H1 (cell line): ENCODE results near the gene CFAP221. TPM values are rescaled to one million over a fixed set of nuclear protein-coding genes. Genes with fewer than 3 reads are reported as not detected.

Experiments used
- EGR1 ChIP-seq: IDR thresholded peaks from 2 replicates; pipeline ENCODE4 v1.6.1; 2011; ENCODE audit warnings: low read depth, low read length, borderline replicate concordance
- SRF ChIP-seq: IDR thresholded peaks from 2 replicates; pipeline ENCODE4 v1.6.1; 2011; ENCODE audit warnings: mild to moderate bottlenecking, low read depth, low read length, moderate library complexity
- TAF1 ChIP-seq: IDR thresholded peaks from 2 replicates; pipeline ENCODE4 v1.6.1; 2011; ENCODE audit warnings: mild to moderate bottlenecking, low read depth, low read length
- polyA plus RNA-seq, 7 experiments: library from polyadenylated mRNA; depleted of rRNA in 3 of 7; stranded (reverse) in 5 of 7; unstranded in 2 of 7; fragments of >200 nt in 5 of 7; fragments of 200-250 nt in 2 of 7; gene quantifications; 1 replicate in 5 of 7; 2 replicates in 1 of 7; 4 replicates in 1 of 7; pipeline versions ENCODE4 v1.2.1 to v1.2.3, GENCODE V29; 2011 to 2013; ENCODE audit warnings: missing spikeins in 2 of 7, mixed read lengths in 2 of 7
- total RNA-seq: library from RNA; stranded (reverse); fragmentation: NEBNext Ultra II Directional; extraction: Animal tissue kit (Norgen Biotek cat#: 25700); gene quantifications from 2 replicates; pipeline ENCODE4 v1.2.1, GENCODE V29; 2021
- TF ChIP-seq, protein P1 (sequence below): IDR thresholded peaks from 2 replicates; pipeline ENCODE4 v1.6.1; 2012; ENCODE audit warnings: inconsistent platforms

Gene CFAP221
- total and polyA plus RNA-seq, 2 of the 8 experiments (the other 6 are each of a cell fraction or from before 2014, with no cell fraction given): 0.14 to 0.71 TPM

DNA sequence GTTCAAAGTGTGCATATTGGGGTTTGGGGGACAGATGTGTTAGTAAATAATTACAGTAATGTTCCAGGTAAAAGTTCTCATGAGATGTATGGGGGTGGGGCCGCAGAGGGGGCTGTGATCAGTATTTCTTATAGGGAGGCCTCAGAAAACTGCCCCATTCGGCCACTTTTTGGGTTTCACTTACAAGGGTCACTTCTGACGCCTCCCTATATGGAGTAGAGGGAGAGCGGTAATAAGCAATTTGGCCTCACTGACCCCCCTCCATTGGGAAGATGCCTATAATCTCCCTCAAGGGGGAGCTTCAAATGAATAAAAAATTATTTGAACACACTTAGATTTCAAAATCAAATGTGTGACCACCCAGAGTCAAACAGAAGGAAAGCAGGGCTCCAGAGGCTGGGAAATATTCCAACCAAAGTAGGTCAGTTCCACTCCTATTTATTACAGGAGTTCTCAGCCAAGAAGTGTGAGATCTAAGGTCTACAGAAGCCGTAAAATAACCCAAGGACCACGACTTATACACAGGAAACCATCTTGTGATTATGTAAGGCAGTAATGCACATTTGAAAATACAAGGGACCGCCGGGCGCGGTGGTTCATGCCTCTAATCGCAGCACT lies 22.7 kb upstream of the CFAP221 start (continued):
- TF ChIP-seq SRF (no peak), EGR1 (no peak), TAF1 (no peak)
- TF ChIP-seq, protein P1, sequence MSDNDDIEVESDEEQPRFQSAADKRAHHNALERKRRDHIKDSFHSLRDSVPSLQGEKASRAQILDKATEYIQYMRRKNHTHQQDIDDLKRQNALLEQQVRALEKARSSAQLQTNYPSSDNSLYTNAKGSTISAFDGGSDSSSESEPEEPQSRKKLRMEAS: no peak
